Stimulated activated CD4-positive, alpha-beta T cell treated with anti-CD3 and anti-CD28 coated beads, TNF-alpha, amount 100 ng/mL, for 4 hours (primary cell): ENCODE results near the gene GABRR2.
"Not testable (repeated sequence)": the region's sequence is repeated elsewhere in the genome, so short reads cannot be mapped to it uniquely, and the experiment has no call there.

ENCODE experiments used
- DNase-seq, 3 experiments: peaks; one replicate each; pipeline ENCODE4 v3.0.0-alpha.2; 2020; ENCODE audit warnings: low read depth in 3 of 3

Gene GABRR2

DNA sequence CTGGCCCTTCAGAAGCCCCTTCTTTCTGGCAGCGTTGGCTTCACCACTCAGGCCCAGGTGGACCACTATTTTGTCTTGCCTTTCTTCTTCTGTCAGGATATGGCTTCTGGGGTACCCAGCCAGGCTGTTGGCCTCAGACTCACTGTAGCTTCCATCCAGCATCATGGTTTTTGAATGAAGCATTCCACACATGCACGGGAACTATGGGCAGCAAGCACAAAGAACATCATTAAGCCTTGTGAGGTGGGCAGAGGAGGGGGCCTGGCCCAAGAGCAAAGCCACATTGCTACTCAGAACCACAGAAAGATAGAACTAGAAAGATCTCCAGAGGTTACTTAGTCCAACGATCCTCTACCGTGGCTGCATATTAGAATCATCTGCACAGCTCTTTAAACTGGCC is 57.3 kb downstream of the GABRR2 start:
- DNase-seq, result no peak

GRCh38 chr6:89257346-89257745 is 57.8 kb downstream of the GABRR2 start:
- no peak for DNase-seq

- DNase-seq, result no peak
These were observed 59.7 kb downstream of the GABRR2 start for GRCh38 chr6:89255417-89255816.

- DNase-seq, result no peak
These were observed 60.5 kb downstream of the GABRR2 start for GRCh38 chr6:89254569-89254968.

GRCh38 chr6:89252907-89253306 is 62.2 kb downstream of the GABRR2 start:
- DNase-seq, result no peak

GRCh38 chr6:89251976-89252375 is 63.1 kb downstream of the GABRR2 start:
- DNase-seq, result no peak

- no peak for DNase-seq
These were observed 63.9 kb downstream of the GABRR2 start for GRCh38 chr6:89251170-89251569.

- no peak for DNase-seq
These were observed 64.9 kb downstream of the GABRR2 start for GRCh38 chr6:89250239-89250638.

GRCh38 chr6:89244241-89244985 is 70.7 kb downstream of the GABRR2 start:
- no peak for DNase-seq

DNA sequence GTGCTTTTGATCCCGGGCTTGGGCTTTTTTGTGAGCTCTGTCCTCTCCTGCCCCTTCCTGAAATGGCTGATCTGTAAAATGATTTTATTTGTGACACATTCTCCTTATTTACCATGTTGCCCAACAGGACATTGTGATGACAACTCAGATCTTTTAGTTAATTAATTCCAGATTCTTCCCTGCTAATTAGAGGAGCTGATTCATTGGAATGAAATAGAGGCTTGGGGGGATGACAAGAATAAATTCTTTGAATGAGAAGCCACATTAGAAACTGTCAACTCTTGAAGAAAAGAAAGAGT is 71.8 kb downstream of the GABRR2 start:
- no peak for DNase-seq

- DNase-seq, result no peak
These were observed 72.3 kb downstream of the GABRR2 start for GRCh38 chr6:89242574-89243330.

DNA sequence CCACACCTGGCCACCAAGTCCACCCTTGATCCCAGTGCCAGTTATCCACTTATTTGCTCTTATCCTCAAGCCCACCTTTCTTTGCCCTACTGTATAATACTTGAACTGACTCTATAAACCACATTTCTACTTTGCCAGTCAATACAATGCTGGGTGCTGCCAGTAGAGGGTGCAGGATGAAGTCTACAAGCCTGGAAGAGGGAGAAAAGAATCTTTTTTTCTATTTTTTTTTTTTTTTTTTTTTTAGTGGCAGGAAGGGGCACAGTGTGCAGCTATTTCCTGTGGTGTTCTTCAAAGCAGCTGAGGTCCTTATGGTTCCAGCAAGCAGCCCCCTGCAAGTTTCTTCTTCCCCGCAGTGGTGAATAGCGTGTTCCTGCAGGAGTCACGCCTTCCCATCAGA is 75.8 kb downstream of the GABRR2 start:
- DNase-seq, result no peak

GRCh38 chr6:89237158-89237557 is 77.9 kb downstream of the GABRR2 start:
- DNase-seq, result no peak

DNA sequence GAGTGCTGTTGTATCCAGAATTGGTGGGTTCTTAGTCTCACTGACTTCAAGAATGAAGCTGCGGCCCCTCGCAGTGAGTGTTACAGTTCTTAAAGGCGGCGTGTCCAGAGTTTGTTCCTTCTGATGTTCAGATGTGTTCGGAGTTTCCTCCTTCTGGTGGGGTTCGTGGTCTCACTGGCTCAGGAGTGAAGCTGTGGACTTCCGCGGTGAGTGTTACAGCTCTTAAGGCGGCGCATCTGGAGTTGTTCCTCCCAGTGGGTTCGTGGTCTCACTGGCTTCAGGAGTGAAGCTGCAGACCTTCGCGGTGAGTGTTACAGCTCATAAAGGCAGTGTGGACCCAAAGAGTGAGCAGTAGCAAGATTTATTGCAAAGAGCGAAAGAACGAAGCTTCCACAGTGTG is 81.5 kb downstream of the GABRR2 start:
- not testable (repeated sequence) for DNase-seq

GRCh38 chr6:89222712-89223039 is 92.4 kb downstream of the GABRR2 start:
- no peak for DNase-seq

DNA sequence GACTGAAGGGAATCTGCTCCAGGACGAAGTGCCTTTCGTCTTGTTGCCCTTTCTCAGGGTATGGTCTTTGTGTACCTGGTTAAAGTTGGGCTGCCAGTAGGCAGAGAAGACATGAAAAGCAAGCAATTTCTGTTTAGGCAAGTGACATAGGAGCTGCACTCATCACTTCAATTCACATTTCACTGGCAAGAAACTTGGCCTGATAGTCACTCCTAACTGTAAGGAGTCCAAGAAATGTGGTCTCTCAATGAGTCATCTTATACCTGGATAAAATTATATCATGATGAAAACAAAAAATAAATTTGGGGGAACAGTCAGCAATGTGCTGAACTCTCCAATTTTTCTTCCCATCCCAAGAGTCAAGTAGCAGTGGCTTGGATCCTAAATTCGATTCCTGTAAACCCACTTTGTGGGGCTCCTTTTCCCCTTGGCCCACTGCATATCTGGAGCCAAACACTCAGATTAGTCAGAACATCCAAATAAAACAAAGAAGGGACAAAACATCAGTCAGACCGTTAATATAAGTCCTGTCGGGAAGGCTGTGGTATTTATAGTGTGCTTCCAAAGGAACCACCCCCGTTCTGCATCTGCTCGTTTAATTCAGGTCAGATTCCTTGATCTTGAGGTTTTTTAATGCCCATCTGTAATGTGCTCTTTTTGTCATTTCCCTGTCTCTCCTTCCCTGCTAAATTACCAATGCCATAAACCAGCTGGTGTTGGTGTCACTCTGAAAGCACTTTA is 93.0 kb downstream of the GABRR2 start:
- no peak for DNase-seq

GRCh38 chr6:89221129-89221528 is 94.0 kb downstream of the GABRR2 start:
- DNase-seq, result no peak

- DNase-seq, result no peak
These were observed 97.7 kb downstream of the GABRR2 start, which contains the start of gene GABRR1 for GRCh38 chr6:89217299-89217910. Gene GABRR1 (minus strand): TSS chr6:89217358. CDS start chr6:89217322, 36 bp downstream.

DNA sequence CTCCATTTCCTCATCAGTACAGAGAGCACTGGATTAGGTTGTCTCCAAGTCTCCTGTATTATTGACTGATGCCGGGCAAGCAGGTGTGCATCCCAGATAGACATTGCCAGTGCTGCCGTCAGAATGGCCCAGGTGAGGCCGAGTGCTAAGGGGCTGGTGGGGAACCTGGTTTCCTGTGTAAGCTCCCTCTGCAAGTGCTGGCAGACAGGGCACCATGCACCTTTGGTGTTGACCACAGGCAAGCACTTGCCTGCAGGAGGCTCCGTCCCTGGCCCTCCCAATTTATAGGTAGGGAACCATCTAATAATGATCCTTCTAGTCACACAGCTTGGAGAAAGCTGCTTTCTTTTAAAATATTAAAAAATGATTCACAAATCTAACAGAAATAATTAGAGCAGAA is 98.7 kb downstream of the GABRR2 start:
- no peak for DNase-seq

DNA sequence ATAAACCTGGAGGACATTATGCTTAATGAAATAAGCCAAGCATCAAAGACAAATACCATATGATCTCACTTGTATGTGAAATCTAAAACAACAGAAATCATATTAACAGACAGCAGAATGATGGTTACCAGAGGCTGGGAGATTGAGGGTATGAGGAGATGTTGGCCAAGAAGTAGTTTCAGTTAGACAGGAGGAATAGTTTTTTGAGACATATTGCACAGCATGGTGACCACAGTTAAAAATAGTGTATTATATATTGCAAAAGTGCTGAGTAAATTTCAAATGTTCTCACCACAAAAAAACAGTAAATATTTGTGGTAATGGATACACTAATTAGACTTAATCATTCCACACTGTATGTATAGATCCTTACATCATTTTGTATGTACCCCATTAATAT is 99.7 kb downstream of the GABRR2 start:
- DNase-seq, result no peak

DNA sequence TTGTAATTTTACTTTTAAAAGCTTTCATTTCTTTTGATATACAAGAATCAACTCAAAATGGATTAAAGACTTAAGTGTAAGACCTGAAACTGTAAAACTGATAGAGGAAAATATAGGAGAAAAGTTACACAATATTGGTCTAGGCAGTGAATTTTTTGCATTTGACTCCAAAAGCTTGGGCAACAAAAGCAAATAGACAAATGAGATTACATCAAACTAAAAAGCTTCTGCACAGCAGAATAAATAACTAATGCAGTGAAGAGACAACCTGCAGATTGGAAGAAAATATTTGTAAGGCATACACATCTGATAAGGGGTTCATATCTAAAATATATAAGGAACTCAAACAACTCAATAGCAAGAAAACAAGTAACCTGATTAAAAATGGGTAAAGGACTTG is 100.9 kb downstream of the GABRR2 start:
- DNase-seq, result no peak

DNA sequence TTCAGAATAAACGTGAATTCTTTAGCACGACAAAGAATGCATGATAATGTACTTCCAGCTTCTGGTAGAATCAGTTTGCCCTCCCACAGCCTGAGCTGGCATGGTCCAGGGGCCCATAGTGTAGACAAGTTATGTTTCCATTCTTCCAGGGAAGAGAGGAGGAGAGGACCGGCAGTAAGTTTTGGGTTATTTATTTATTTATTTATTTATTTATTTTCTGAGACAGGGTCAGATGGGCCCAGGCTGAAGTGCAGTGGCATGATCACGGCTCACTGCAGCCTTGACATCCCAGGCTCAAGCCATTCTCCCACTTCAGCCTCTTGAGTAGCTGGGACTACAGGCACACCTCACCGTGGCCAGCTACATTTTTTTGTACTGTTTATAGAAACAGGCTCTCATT is 102.6 kb downstream of the GABRR2 start:
- DNase-seq, result no peak

DNA sequence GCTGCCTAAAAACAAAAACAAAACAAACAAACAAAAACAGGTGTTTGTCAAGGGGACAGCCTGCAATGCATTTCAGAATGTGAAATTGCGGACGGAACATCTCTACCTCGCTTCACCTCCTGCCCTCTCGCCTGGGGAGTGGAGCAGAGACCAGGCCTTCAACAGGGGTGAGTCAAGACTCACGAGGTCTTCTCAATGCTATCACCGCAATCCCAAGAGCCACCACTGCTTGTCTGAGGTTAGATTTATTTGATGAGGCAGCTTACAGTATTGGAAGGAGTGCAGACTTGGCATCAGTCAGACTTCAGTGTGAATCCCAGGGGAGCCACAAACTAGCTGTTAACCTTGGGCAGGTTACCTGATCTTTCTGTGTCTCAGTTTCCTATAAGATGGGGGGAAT is 105.6 kb downstream of the GABRR2 start:
- no peak for DNase-seq
